Stimulated activated naive CD8-positive, alpha-beta T cell treated with anti-CD3 and anti-CD28 coated beads, Interleukin-15, Interleukin-2, amounts not matched to agents 100 U/mL and 50 U/mL, for 24 hours (primary cell): Measurements from ENCODE around the gene RCAN3.
A peak's percentile ranks its signal among the peaks of the same experiment; 100 is the strongest.

Source experiments
- ATAC-seq: fragments of 150-1000 bp; cut with Tn5 transposase; one replicate; pipeline ENCODE4 v1.10.0; 2021
- DNase-seq: peaks from one replicate; pipeline ENCODE4 v3.0.0; 2021

RCAN3 gene

GRCh38 chr1:24578846-24579245, 76.2 kb downstream of the RCAN3 start:
- no peak for DNase-seq
- no peak for ATAC-seq

- ATAC-seq (no peak), DNase-seq (no peak)
Measured at GRCh38 chr1:24580756-24581155, 78.1 kb downstream of the RCAN3 start.

- DNase-seq (no peak), ATAC-seq (no peak)
Measured at GRCh38 chr1:24584171-24584647, 81.6 kb downstream of the RCAN3 start.

DNA sequence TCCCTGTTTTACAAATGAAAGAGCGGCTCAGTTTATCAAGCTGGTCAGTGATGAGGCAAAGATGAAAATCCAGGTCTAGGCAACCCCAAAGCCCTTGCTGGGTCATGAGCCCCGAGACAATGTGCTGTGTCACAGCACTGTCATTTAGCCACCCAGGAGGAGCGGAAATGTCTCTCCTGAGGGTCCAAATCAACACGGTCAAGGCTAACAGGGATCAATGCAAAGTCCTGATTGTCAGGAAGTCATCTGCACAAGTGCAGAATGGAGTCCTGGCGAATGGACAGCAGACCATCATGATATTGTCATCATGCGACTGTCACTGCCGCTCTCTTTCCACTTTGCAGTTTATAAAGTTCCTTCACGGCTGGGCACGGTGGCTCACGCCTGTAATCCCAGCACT, 83.5 kb downstream of the RCAN3 start:
- DNase-seq, result no peak
- ATAC-seq, result no peak

DNA sequence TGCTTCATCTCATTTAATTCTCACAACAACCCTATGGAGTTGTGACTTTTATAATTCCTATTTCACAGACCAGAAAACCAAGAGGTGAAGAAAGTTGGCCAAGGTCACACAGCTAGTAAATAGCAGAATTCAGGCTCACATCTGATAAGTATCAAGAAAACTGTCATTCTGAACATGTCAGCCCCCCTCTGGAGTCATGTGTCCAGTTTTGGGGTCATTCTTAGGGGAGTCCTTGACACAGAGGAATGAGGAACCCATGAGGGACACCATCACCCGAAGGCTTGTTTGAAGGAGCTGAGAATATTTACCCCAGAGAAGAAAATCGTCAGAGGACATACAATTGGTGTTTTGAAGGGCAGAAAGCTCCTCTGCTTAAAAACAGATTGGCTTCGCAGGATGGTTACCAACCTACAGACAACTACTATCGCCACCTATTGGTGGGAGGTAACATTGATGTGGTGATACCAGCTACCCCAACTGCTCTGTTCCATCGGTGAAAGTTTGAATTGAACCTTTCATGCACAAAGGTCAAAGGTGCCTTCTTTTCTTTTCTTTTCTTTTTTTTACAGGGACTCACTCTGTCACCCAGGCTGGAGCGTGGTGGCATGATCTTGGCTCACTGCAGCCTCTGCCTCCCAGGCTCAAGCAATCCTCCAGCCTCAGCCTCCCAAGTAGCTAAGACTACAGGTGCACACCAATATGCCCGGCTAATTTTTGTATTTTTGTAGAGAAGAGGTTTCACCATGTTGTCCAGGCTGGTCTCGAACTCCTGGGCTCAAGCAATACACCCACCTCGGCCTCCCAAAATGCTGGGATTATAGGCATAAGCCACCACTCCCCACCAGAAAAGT, 84.6 kb downstream of the RCAN3 start:
- DNase-seq (peak; percentile 37), ATAC-seq (peak; percentile 87)

DNA sequence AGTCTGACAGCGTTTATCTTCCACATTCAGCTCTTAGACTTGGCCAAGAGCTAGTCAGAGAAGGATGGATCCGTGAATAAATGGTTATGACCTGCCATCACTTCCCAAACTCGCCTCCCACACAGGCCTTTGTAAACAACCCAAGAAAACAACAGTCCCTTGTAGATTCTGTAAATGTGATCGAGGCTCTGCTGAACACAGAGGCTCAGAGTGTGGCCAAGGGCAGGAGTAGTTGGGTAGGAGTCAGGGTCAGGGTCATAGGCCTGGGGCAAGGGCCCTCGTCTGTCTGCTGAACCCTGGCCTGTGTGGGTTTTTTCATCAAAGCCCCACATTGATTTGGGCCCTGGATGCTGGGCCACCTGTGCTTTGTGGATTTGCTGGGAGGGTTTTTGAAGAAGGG, 85.9 kb downstream of the RCAN3 start:
- no peak for DNase-seq
- ATAC-seq, result no peak

GRCh38 chr1:24589200-24589599, 86.6 kb downstream of the RCAN3 start:
- DNase-seq (no peak), ATAC-seq (no peak)
